ENCODE data around the gene HAT1. TPM values are rescaled to one million over a fixed set of nuclear protein-coding genes. Genes with fewer than 3 reads are reported as not detected.

Gene HAT1
- total RNA-seq, 1 experiment from 2014 or later, result 58.9 TPM

DNA sequence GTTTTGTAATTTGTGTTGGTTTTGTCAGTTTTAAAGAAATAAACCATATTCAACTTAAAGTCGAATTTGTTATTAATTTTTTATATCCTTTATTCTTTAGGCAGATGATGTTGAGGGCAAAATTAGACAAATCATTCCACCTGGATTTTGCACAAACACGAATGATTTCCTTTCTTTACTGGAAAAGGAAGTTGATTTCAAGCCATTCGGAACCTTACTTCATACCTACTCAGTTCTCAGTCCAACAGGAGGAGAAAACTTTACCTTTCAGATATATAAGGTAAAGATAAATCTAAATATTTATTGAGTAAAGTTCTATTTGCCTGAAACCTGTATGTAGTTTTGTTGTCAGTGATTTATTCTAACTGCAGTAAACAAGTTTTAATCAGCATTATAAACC is 43.0 kb downstream of the HAT1 start:
- ChIA-PET CTCF (no interaction called here), POLR2A (no interaction called here)
- Mint-ChIP-seq H3K9me3 (no peaks in the 10 kb centered on the region), H3K27me3 (ENCODE audit: low read depth) (no peaks in the 10 kb centered on the region), H3K4me3 (no peak overlapping the region), H3K36me3 (peaks cover 16% of the 10 kb centered on the region), H3K27ac (no peak overlapping the region), H3K4me1 (peaks cover 4% of the 10 kb centered on the region)
- DNase-seq (ENCODE audit: low spot score) (no peak), ATAC-seq (no peak)
- TF ChIP-seq, protein P1, sequence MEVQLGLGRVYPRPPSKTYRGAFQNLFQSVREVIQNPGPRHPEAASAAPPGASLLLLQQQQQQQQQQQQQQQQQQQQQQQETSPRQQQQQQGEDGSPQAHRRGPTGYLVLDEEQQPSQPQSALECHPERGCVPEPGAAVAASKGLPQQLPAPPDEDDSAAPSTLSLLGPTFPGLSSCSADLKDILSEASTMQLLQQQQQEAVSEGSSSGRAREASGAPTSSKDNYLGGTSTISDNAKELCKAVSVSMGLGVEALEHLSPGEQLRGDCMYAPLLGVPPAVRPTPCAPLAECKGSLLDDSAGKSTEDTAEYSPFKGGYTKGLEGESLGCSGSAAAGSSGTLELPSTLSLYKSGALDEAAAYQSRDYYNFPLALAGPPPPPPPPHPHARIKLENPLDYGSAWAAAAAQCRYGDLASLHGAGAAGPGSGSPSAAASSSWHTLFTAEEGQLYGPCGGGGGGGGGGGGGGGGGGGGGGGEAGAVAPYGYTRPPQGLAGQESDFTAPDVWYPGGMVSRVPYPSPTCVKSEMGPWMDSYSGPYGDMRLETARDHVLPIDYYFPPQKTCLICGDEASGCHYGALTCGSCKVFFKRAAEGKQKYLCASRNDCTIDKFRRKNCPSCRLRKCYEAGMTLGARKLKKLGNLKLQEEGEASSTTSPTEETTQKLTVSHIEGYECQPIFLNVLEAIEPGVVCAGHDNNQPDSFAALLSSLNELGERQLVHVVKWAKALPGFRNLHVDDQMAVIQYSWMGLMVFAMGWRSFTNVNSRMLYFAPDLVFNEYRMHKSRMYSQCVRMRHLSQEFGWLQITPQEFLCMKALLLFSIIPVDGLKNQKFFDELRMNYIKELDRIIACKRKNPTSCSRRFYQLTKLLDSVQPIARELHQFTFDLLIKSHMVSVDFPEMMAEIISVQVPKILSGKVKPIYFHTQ (CRISPR knock-in tag; IDR thresholded peaks at IDR 0.05), result no peak
- no peak for TF ChIP-seq FOXK1 (CRISPR knock-in tag; IDR thresholded peaks at IDR 0.05)
- no peak for TF ChIP-seq RELA (CRISPR knock-in tag; IDR thresholded peaks at IDR 0.05; ENCODE audit: borderline replicate concordance)
- no peak for TF ChIP-seq GTF2I (CRISPR knock-in tag; conservative IDR thresholded peaks at IDR 0.05)
- TF ChIP-seq, protein P2, sequence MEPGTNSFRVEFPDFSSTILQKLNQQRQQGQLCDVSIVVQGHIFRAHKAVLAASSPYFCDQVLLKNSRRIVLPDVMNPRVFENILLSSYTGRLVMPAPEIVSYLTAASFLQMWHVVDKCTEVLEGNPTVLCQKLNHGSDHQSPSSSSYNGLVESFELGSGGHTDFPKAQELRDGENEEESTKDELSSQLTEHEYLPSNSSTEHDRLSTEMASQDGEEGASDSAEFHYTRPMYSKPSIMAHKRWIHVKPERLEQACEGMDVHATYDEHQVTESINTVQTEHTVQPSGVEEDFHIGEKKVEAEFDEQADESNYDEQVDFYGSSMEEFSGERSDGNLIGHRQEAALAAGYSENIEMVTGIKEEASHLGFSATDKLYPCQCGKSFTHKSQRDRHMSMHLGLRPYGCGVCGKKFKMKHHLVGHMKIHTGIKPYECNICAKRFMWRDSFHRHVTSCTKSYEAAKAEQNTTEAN (CRISPR knock-in tag; IDR thresholded peaks at IDR 0.05), result no peak
- TF ChIP-seq TCF7 (CRISPR knock-in tag; IDR thresholded peaks at IDR 0.05; ENCODE audit: low read depth), result no peak
- TF ChIP-seq, protein P3, sequence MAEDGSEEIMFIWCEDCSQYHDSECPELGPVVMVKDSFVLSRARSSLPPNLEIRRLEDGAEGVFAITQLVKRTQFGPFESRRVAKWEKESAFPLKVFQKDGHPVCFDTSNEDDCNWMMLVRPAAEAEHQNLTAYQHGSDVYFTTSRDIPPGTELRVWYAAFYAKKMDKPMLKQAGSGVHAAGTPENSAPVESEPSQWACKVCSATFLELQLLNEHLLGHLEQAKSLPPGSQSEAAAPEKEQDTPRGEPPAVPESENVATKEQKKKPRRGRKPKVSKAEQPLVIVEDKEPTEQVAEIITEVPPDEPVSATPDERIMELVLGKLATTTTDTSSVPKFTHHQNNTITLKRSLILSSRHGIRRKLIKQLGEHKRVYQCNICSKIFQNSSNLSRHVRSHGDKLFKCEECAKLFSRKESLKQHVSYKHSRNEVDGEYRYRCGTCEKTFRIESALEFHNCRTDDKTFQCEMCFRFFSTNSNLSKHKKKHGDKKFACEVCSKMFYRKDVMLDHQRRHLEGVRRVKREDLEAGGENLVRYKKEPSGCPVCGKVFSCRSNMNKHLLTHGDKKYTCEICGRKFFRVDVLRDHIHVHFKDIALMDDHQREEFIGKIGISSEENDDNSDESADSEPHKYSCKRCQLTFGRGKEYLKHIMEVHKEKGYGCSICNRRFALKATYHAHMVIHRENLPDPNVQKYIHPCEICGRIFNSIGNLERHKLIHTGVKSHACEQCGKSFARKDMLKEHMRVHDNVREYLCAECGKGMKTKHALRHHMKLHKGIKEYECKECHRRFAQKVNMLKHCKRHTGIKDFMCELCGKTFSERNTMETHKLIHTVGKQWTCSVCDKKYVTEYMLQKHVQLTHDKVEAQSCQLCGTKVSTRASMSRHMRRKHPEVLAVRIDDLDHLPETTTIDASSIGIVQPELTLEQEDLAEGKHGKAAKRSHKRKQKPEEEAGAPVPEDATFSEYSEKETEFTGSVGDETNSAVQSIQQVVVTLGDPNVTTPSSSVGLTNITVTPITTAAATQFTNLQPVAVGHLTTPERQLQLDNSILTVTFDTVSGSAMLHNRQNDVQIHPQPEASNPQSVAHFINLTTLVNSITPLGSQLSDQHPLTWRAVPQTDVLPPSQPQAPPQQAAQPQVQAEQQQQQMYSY (CRISPR knock-in tag; IDR thresholded peaks at IDR 0.05), result no peak
- TF ChIP-seq, protein P4, sequence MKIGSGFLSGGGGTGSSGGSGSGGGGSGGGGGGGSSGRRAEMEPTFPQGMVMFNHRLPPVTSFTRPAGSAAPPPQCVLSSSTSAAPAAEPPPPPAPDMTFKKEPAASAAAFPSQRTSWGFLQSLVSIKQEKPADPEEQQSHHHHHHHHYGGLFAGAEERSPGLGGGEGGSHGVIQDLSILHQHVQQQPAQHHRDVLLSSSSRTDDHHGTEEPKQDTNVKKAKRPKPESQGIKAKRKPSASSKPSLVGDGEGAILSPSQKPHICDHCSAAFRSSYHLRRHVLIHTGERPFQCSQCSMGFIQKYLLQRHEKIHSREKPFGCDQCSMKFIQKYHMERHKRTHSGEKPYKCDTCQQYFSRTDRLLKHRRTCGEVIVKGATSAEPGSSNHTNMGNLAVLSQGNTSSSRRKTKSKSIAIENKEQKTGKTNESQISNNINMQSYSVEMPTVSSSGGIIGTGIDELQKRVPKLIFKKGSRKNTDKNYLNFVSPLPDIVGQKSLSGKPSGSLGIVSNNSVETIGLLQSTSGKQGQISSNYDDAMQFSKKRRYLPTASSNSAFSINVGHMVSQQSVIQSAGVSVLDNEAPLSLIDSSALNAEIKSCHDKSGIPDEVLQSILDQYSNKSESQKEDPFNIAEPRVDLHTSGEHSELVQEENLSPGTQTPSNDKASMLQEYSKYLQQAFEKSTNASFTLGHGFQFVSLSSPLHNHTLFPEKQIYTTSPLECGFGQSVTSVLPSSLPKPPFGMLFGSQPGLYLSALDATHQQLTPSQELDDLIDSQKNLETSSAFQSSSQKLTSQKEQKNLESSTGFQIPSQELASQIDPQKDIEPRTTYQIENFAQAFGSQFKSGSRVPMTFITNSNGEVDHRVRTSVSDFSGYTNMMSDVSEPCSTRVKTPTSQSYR (CRISPR knock-in tag; IDR thresholded peaks at IDR 0.05), result no peak
- no peak for TF ChIP-seq NFE2L1 (CRISPR knock-in tag; IDR thresholded peaks at IDR 0.05)
- TF ChIP-seq, protein P5, sequence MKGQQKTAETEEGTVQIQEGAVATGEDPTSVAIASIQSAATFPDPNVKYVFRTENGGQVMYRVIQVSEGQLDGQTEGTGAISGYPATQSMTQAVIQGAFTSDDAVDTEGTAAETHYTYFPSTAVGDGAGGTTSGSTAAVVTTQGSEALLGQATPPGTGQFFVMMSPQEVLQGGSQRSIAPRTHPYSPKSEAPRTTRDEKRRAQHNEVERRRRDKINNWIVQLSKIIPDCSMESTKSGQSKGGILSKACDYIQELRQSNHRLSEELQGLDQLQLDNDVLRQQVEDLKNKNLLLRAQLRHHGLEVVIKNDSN (CRISPR knock-in tag; IDR thresholded peaks at IDR 0.05), result no peak
- TF ChIP-seq ZNF219 (CRISPR knock-in tag; IDR thresholded peaks at IDR 0.05; ENCODE audit: borderline replicate concordance), result no peak
- no peak for TF ChIP-seq GABPB1 (CRISPR knock-in tag; IDR thresholded peaks at IDR 0.05)
- TF ChIP-seq, protein P6, sequence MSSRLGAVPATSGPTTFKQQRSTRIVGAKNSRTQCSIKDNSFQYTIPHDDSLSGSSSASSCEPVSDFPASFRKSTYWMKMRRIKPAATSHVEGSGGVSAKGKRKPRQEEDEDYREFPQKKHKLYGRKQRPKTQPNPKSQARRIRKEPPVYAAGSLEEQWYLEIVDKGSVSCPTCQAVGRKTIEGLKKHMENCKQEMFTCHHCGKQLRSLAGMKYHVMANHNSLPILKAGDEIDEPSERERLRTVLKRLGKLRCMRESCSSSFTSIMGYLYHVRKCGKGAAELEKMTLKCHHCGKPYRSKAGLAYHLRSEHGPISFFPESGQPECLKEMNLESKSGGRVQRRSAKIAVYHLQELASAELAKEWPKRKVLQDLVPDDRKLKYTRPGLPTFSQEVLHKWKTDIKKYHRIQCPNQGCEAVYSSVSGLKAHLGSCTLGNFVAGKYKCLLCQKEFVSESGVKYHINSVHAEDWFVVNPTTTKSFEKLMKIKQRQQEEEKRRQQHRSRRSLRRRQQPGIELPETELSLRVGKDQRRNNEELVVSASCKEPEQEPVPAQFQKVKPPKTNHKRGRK (CRISPR knock-in tag; IDR thresholded peaks at IDR 0.05; ENCODE audit: borderline replicate concordance), result no peak
- TF ChIP-seq JUN (CRISPR knock-in tag; IDR thresholded peaks at IDR 0.05), result no peak
- TF ChIP-seq NR3C1 (CRISPR knock-in tag; conservative IDR thresholded peaks at IDR 0.05; ENCODE audit: low read depth), result no peak
- TF ChIP-seq MYBL2 (CRISPR knock-in tag; IDR thresholded peaks at IDR 0.05), result no peak
- TF ChIP-seq, protein P7, sequence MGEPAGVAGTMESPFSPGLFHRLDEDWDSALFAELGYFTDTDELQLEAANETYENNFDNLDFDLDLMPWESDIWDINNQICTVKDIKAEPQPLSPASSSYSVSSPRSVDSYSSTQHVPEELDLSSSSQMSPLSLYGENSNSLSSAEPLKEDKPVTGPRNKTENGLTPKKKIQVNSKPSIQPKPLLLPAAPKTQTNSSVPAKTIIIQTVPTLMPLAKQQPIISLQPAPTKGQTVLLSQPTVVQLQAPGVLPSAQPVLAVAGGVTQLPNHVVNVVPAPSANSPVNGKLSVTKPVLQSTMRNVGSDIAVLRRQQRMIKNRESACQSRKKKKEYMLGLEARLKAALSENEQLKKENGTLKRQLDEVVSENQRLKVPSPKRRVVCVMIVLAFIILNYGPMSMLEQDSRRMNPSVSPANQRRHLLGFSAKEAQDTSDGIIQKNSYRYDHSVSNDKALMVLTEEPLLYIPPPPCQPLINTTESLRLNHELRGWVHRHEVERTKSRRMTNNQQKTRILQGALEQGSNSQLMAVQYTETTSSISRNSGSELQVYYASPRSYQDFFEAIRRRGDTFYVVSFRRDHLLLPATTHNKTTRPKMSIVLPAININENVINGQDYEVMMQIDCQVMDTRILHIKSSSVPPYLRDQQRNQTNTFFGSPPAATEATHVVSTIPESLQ (CRISPR knock-in tag; IDR thresholded peaks at IDR 0.05), result no peak
- TF ChIP-seq, protein P8, sequence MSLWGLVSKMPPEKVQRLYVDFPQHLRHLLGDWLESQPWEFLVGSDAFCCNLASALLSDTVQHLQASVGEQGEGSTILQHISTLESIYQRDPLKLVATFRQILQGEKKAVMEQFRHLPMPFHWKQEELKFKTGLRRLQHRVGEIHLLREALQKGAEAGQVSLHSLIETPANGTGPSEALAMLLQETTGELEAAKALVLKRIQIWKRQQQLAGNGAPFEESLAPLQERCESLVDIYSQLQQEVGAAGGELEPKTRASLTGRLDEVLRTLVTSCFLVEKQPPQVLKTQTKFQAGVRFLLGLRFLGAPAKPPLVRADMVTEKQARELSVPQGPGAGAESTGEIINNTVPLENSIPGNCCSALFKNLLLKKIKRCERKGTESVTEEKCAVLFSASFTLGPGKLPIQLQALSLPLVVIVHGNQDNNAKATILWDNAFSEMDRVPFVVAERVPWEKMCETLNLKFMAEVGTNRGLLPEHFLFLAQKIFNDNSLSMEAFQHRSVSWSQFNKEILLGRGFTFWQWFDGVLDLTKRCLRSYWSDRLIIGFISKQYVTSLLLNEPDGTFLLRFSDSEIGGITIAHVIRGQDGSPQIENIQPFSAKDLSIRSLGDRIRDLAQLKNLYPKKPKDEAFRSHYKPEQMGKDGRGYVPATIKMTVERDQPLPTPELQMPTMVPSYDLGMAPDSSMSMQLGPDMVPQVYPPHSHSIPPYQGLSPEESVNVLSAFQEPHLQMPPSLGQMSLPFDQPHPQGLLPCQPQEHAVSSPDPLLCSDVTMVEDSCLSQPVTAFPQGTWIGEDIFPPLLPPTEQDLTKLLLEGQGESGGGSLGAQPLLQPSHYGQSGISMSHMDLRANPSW (CRISPR knock-in tag; conservative IDR thresholded peaks at IDR 0.05; ENCODE audit: low read depth), result no peak
- TF ChIP-seq, protein P9, sequence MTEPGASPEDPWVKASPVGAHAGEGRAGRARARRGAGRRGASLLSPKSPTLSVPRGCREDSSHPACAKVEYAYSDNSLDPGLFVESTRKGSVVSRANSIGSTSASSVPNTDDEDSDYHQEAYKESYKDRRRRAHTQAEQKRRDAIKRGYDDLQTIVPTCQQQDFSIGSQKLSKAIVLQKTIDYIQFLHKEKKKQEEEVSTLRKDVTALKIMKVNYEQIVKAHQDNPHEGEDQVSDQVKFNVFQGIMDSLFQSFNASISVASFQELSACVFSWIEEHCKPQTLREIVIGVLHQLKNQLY (CRISPR knock-in tag; IDR thresholded peaks at IDR 0.05), result no peak

All from WTC11 (cell line).